HFF-Myc (cell line): Measurements from ENCODE around the gene FUT9.

ENCODE experiments used
- DNase-seq: peaks from one replicate; pipeline ENCODE4 v3.0.0-alpha.2; 2011; ENCODE audit warnings: low read depth; ENCODE audit errors: extremely low read depth
- H3K4me3 ChIP-seq: replicated peaks from 2 replicates; pipeline ENCODE4 v1.5.1; 2011; ENCODE audit warnings: low read depth, mild to moderate bottlenecking, control low read depth, low read length
- CTCF ChIP-seq: IDR thresholded peaks from 2 replicates; pipeline ENCODE4 v1.5.1; 2012; ENCODE audit warnings: mild to moderate bottlenecking, low read depth, low read length, control low read depth; ENCODE audit errors: missing control alignments

The FUT9 gene

DNA sequence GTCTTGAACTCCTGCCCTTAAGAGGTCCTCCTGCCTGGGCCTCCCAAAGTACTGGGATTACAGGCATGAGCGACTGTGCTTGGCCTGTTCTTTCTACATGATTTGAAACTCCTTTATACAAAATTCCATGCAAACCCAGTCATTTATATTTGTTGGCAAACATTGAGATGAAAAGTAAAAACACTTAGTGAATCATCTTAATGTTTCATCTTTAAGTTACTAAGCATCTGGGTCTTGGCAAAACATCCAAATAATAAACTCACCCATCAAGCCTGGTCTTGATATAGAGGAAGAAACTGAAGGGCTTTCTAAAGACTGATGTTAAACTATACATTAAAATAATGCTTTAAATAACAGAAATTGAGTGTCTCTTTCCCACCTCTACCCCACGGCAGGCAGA lies 95.1 kb downstream of the FUT9 start:
- no peak for TF ChIP-seq CTCF
- DNase-seq = no peak
- no peak overlapping the region for H3K4me3 ChIP-seq

- TF ChIP-seq CTCF = no peak
- DNase-seq = no peak
- H3K4me3 ChIP-seq = no peak overlapping the region
Observed at GRCh38 chr6:96116674-96117073, 100.9 kb downstream of the FUT9 start.

- H3K4me3 ChIP-seq = no peak overlapping the region
- DNase-seq = no peak
- TF ChIP-seq CTCF = no peak
Observed at GRCh38 chr6:96124778-96125177, 109.0 kb downstream of the FUT9 start.

- no peak overlapping the region for H3K4me3 ChIP-seq
- TF ChIP-seq CTCF = no peak
- no peak for DNase-seq
Observed at GRCh38 chr6:96138406-96138805, 122.6 kb downstream of the FUT9 start.

GRCh38 chr6:96142142-96142541 lies 126.4 kb downstream of the FUT9 start:
- no peak overlapping the region for H3K4me3 ChIP-seq
- no peak for TF ChIP-seq CTCF
- no peak for DNase-seq

GRCh38 chr6:96150431-96150830 lies 134.7 kb downstream of the FUT9 start:
- no peak overlapping the region for H3K4me3 ChIP-seq
- no peak for TF ChIP-seq CTCF
- DNase-seq = no peak

- TF ChIP-seq CTCF = no peak
- DNase-seq = no peak
- H3K4me3 ChIP-seq = no peak overlapping the region
Observed at GRCh38 chr6:96151707-96152106, 135.9 kb downstream of the FUT9 start.
